Vein endothelial cell (primary cell): ENCODE results near the gene C2orf81. TPM values are rescaled to one million over a fixed set of nuclear protein-coding genes. Genes with fewer than 3 reads are reported as not detected.

ENCODE experiments used
- total RNA-seq: library from RNA; depleted of rRNA; stranded (reverse); fragments of >200 nt; gene quantifications from 2 replicates; pipeline ENCODE4 v1.2.3, GENCODE V29; 2012

C2orf81 gene
- 0.19 TPM in 1 of 2 replicates, not detected in the other for total RNA-seq

GRCh38 chr2:74421221-74421870 lies at the start of gene C2orf81, which contains the start of gene WDR54:
Gene C2orf81 (minus strand): TSS chr2:74421619. CDS start chr2:74421560, 59 bp downstream.
Gene WDR54 (plus strand): TSS chr2:74421730. CDS start chr2:74422154, 424 bp downstream.

GRCh38 chr2:74458132-74458937 lies 36.9 kb upstream of the C2orf81 start, which contains the start of gene WBP1:
Gene WBP1 (plus strand): TSS chr2:74458438. CDS start chr2:74458603, 165 bp downstream.

GRCh38 chr2:74454654-74455511 lies 33.5 kb upstream of the C2orf81 start, which contains the start of gene INO80B:
Gene INO80B (plus strand): TSS chr2:74455087. CDS start chr2:74455117, 30 bp downstream.

GRCh38 chr2:74441690-74442482 lies 20.5 kb upstream of the C2orf81 start, which contains the start of gene RTKN:
Gene RTKN (minus strand): TSS chr2:74441937. CDS start chr2:74441816, 121 bp downstream.

GRCh38 chr2:74379851-74380789 lies 41.3 kb downstream of the C2orf81 start, which contains the start of gene DCTN1:
Gene DCTN1 (minus strand): TSS chr2:74380311. CDS start chr2:74380037, 274 bp downstream.

Other genes with a start within 250 kb of the C2orf81 start
- 120 and 155 TPM in 2 replicates for gene MOB1A, start 242.7 kb downstream of the C2orf81 start, total RNA-seq
- gene MTHFD2, start 223.0 kb downstream of the C2orf81 start, total RNA-seq = 65.8 and 74.8 TPM in 2 replicates
- gene SLC4A5, start 78.2 kb downstream of the C2orf81 start, total RNA-seq = 0.65 and 1.1 TPM in 2 replicates
- 139 and 141 TPM in 2 replicates for gene DCTN1, start 41.3 kb downstream of the C2orf81 start, total RNA-seq
- 32.2 and 36.9 TPM in 2 replicates for gene WDR54, start 111 bp upstream of the C2orf81 start, total RNA-seq
- gene RTKN, start 20.3 kb upstream of the C2orf81 start, total RNA-seq = 10.8 and 17.0 TPM in 2 replicates
- gene INO80B, start 33.5 kb upstream of the C2orf81 start, total RNA-seq = 9.5 and 10.5 TPM in 2 replicates
- 29.4 and 39.2 TPM in 2 replicates for gene WBP1, start 36.8 kb upstream of the C2orf81 start, total RNA-seq
- 57.5 and 69.2 TPM in 2 replicates for gene MOGS, start 43.8 kb upstream of the C2orf81 start, total RNA-seq
- gene MRPL53, start 51.1 kb upstream of the C2orf81 start, total RNA-seq = 18.8 and 20.6 TPM in 2 replicates
- gene CCDC142, start 61.4 kb upstream of the C2orf81 start, total RNA-seq = 19.5 and 22.9 TPM in 2 replicates
- 11.1 and 15.0 TPM in 2 replicates for gene TTC31, start 61.5 kb upstream of the C2orf81 start, total RNA-seq
- gene LBX2, start 78.0 kb upstream of the C2orf81 start, total RNA-seq = 2.9 and 3.8 TPM in 2 replicates
- 13.3 and 14.0 TPM in 2 replicates for gene PCGF1, start 86.1 kb upstream of the C2orf81 start, total RNA-seq
- not detected in 2 replicates for gene TLX2, start 92.8 kb upstream of the C2orf81 start, total RNA-seq
- under 0.01 and 0.10 TPM in 2 replicates for gene DQX1, start 104.6 kb upstream of the C2orf81 start, total RNA-seq
- 96.4 and 116 TPM in 2 replicates for gene AUP1, start 108.1 kb upstream of the C2orf81 start, total RNA-seq
- gene HTRA2, start 108.3 kb upstream of the C2orf81 start, total RNA-seq = 32.9 and 42.8 TPM in 2 replicates
- gene LOXL3, start 132.3 kb upstream of the C2orf81 start, total RNA-seq = 1.6 and 2.2 TPM in 2 replicates
- gene DOK1, start 133.1 kb upstream of the C2orf81 start, total RNA-seq = 11.5 and 14.7 TPM in 2 replicates
- not detected in 2 replicates for gene M1AP, start 226.7 kb upstream of the C2orf81 start, total RNA-seq
- 3.6 TPM in 2 replicates for gene SEMA4F, start 232.6 kb upstream of the C2orf81 start, total RNA-seq